ENCODE results near the gene ZNF837.

- TF ChIP-seq CTCF (IDR thresholded peaks at IDR 0.05; ENCODE audit: low read depth, low read length), result no peak
- no peak for TF ChIP-seq EZH2phosphoT487 (IDR thresholded peaks at IDR 0.05; ENCODE audit: low read depth)
These were observed 12.1 kb downstream of the ZNF837 start for GRCh38 chr19:58368561-58369360.
